D341Med (cell line): ENCODE data around the gene FCMR.
"Not testable (repeated sequence)": the region's sequence is repeated elsewhere in the genome, so short reads cannot be mapped to it uniquely, and the experiment has no call there.

Experiments used
- DNase-seq: peaks from one replicate; pipeline ENCODE4 v3.0.0; 2012; ENCODE audit warnings: low spot score

The FCMR gene

DNA sequence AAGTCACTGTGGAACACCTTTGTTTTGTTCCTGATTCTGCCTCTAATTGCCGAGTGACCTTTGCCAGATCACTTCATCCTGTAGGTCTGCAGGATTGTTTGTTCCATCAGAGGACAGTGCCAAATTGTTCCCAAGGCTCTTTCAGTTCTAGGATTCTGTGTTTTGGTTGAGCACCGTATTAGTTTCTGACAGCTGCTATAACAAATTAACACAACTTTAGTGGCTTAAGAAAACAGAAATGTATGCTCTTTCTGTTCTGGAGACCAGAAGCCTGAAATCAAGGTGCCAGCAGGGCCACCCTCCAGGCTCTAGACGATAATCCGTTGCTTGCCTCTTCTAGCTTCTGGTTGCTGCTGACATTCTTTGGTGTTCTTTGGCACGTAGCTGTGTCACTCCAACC is 27.9 kb upstream of the FCMR start:
- DNase-seq, result no peak

DNA sequence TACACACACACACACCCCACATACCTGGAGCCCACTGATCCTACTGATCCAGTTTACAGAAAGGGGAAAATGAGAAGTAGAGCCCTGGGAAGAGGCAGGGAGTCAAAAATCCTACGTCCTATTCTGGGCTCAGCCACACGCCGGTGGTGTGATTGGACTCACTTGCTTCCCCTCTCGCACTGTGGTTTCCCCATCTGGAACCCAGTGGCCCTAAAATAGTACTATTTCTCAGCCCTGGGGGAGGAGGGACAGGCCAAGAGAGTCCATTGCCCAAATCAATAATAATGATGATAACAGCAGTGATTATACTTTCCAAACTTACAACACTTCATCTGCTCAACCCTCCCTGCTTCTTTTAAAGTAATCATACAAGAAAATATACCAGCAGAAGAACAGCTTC is 27.5 kb upstream of the FCMR start:
- DNase-seq, result no peak

DNA sequence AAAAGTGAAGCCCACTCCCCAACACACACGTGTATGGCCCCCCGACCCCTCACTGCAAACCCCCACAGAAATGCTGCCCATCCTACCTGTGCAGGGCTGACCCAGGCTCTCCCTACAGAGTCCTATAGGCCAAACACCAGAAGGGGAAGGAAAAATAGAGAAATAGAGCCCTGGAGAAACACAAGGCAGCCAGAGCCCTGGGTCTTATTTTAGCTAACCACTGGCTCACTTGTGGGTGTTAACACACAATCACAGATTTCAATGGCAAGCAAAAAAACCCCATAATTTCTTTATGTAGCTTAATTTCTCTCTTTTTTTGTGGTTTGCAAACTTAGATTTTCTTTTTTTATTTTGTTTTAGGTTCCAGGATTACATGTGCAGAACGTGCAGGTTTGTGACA is 25.5 kb upstream of the FCMR start:
- DNase-seq, result no peak

DNA sequence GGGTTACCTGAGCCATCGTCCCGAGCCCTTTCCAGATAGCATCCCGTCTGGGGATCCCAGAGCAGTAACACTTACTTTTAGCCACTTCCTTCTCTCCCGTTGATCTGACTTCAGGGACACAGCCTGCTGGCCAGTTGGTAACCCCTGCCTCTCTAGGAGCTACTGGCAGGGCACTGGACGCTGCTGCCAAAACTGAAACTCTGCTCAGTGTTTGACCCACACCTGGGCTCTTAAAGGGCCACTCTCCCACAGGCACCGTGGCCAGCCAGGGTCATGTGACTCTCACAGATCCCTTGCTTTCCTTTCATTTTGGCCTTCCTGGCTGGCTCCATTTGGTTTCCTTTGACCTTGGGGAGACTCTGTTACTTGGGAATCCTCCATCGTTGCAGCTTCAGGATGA is 24.5 kb upstream of the FCMR start, which contains the start of gene PIGR:
Gene PIGR, minus strand, starts transcription at position 206 of the 400 bp plus-strand sequence. CDS start 5,935 bp downstream, outside the sequence.
- no peak for DNase-seq

DNA sequence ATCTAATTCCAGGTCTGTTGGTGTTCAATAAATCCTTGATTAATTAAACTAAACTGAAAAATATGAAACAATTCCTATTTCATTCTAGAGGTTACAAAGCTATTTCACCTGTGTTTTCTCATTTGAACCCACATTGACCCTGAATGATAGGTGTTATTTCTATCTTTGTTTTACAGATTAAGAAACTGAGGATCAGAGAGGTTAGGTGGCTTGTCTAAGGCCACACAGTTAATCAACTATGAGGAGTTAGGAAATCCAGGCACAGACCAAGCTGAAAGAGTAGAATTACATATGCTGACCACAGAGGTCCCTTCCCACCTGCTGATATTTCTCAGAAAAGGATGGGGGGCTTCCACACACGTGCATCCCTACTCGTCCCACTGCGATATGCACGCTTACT is 24.0 kb upstream of the FCMR start:
- no peak for DNase-seq

DNA sequence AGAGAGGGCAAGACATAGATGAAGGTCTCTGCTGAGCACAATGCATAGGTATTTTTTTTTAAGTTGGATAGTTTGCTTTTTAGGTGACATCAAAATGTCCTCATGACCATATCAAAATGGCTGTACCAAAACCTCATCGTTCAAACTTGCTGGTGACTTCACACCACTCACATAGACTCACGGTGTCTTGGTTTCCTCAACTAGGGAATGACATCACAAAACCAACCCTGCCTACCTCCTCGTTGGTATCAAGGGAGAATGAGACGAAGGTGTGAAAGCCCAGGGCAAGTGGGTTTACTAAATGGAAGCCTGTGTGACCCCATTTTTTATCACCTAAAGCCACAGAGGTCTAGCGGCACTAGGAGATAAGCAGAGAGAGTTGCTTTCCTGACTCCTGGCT is 23.0 kb upstream of the FCMR start:
- no peak for DNase-seq

DNA sequence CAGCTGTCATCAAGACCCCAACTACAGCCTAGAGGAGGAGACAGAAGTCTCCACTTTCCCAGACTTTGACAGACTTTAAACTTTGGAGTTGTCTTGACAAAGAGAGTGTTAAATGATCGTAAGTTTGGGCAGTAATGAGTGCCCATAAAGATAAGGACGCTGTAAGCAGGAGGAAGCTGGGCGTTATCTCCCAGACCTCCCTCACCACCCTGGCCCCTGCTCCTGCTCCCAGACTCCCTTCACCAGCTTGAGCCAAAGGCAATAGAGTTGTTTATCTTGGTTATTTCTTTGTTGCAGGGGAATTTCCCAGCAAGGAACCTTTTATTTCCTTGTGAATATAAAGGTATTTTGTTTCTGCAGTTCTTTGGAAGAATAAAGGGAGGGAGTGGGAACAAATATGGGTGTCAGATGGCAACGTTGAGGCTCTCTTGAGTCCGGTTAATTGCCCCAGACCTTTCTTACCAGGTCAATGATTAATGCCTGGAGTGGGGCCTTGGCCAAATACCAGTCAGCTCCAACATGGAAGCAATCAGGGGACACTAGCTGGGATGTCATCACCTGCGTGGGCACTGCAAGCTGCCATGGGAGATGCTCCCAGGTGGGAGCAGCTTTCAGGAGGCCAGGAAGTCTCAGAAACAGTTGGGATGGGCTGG is 20.2 kb upstream of the FCMR start:
- DNase-seq, result no peak

DNA sequence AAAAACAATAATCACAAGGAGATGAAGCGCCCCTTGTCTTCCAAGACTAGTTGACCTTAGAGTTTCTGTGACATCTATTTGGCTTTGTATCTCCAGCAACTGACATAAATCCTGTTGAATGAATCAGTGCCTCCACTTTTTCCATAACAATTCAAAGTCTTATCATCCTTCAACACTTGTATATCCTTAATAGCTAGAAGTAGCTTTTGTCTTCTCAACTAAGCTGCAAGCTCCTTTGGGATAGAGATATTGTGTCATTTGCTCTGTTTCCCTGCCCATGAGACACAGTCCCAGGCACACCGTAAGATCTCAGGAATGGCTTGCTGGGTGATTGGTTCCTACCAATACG is 18.8 kb upstream of the FCMR start:
- DNase-seq, result no peak

DNA sequence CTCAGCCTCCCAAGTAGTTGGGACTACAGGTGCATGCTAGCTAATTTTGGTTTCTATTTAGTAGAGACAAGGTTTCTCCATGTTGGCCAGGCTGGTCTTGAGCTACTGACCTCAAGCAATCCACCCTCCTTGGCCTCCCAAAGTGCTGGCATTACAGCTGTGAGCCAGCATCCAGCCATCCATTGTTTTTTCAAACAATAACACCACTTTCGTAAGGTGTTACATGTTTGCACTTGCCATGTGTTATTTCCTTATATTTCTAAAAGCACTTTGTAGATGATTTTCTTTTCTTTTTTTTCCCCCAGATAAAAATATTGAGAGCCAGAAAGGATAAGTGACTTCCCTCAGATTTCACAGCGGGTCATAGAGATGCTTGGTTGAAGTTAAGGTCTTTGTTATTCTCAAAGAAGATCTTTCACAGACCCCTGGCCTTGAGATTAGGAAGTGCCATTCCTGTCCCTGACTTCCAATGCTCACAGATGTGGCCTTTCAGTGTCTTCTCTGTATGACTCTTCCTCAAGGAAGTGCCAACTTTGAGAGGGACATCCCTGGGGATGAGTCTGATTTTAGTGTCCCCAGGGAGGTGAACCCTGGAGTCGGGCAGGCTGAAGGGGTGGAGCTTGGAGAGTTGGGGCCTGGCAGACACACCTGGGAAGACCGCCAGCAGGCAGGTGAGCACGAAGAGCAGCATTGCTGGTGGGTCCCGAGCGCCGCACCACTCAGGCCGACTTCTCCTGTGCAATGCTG is 18.3 kb upstream of the FCMR start:
- no peak for DNase-seq

DNA sequence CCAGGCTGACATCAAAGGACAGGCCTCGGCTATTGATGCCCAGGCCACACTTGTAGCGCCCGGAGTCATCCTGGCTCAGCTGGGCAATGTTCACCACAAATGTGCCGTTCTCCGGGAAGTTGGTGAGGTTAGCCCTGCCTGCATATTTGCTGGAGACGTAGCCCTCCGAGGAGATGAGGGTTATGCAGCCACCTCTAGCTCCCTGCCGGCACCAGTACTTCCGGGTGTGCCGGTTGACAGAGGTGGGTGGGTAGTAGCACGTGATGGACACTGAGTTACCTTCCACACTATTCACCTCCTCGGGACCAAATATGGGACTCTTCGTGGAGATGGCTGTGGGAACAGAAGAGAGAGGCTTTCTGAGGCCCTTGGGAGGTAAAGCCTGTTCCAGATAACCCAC is 17.4 kb upstream of the FCMR start:
- no peak for DNase-seq

DNA sequence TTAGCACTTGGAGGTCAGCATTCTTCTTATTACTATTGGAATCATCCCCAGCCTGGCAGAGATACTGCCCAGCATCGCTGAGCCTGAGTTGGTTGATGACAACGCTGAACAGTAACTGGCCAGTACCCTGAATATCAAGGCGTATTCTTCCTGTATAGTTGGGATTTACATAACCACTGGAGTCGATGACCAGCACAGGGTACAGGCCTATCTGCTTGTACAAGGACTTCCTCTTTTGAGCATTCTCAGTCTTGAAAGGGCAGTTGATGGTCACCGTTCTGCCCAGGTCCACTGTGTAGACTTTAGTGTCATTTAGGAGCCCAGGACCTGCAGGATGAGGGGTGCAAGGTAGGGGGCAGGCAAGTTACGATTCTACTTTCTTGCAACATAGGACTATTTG is 15.7 kb upstream of the FCMR start:
- no peak for DNase-seq

DNA sequence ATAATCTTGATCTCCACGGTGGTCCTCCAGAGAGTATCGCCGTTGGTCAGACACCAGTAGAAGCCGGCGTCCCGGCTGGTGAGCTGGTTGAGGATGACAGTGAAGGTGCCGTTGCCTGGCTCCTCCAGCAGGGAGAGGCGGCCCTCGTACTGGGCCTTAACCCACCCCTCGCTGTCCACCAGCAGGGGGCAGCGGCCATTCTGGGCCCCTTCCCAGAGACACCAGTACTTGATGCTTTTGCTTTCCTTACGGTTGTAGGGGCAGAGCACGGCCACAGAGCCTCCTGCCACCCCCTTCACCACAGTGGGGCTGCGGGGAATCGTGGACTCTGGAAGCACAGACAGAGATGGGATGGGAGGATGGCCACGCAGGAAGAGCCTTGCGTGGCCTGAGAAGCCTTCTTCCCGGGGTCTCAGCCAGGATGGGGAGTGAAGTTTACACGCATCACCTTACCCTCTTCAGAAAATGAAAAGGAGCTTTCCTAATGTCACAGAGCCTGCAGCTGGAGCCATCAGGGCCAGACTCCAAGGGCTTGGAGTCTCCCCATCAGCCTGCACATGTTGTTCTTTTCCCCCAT is 13.8 kb upstream of the FCMR start:
- DNase-seq, result peak; percentile 43

DNA sequence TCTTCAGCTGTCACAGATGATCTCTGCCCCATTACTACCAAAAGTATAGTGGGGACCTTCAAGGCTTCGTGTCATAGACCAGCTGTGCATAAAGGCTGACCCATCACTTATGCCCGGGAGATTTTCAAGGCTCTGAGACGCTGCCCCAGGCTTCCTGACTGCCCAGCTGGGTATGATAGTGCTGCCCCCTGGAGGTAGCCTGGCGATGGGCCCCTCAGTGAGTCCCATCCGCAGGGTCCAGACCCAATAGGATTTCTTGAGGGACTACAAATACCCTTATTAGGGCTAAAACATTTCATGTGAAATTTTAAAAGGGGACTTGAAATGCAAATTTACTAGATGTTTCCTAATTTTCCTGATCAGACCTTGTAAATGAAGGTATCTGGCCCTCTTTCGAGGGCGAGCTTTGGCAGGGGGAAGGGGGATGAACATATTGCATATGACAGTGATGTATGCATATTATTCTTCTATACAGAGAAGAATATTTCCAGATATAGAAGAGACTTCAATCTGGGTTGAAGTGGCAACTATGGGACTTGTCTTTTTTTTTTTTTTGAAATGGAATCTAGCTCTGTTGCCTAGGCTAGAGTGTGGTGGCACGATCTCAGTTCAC is 11.7 kb upstream of the FCMR start:
- DNase-seq, result no peak

DNA sequence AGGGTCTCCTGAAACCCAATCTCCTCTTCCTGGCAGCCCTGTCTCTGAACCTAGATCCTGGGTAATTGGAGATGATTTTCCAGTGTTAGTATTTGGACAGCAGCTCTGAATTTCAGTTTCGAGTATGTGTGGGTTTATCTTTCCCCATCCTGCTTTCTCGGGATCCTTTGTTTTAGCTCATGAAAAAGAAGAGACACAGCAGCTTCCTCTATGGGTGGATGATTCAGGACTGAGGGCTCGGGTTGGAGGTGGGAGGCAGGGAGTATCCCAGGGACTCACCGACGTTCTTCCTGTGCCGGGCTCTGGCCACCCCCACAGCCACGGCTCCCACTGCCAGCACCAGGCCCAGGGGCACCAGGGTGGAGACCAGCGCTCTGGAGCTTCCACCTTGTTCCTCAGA is 10.4 kb upstream of the FCMR start:
- no peak for DNase-seq

DNA sequence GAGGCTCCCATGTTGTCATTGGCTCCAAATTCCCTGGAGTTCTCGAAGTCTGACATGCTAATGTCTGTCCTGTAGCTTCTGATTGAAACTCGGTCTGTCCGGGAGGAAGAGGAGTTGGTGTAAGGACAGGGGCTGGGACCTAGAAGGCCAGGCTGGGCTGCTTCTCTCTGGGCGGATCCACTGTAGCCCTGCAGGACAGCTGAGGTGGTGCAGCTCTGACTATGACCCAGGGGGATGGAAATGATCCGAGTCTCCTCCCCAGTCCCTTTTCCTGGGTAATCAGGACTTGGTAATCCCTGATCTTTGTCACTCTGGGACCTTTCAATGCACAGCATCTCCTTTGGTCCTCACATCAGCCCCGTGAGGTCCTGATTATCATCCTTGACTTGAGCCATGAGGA is 10.0 kb upstream of the FCMR start:
- no peak for DNase-seq

DNA sequence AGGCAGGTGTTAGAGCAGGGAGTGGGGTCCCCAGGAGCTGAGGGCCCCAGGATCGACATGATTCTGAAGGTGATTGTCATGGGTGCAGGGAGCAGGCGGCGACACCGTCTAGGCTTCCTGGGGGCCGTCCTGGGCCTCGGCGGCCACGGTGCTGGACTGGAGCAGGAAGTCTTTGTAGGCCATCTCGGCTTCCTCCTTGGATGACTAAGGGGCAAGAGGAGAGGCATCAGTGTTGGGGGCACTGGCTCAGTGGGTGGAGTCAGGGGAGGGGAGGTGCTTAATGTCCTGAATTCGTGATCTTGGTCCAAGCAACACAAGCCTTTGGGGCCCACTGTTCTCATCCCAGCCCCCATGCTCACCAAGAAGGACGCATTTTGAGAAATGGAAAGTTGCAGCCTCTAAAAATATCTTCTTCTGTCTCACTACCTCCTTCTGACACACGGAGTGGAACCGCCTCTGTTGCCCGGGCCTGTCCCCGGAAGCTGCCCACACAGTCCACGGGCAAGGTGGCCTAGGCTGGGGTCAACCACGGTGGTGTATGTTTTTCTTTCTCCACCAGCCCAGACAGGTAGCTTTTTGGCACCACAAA is 8.6 kb upstream of the FCMR start:
- no peak for DNase-seq

DNA sequence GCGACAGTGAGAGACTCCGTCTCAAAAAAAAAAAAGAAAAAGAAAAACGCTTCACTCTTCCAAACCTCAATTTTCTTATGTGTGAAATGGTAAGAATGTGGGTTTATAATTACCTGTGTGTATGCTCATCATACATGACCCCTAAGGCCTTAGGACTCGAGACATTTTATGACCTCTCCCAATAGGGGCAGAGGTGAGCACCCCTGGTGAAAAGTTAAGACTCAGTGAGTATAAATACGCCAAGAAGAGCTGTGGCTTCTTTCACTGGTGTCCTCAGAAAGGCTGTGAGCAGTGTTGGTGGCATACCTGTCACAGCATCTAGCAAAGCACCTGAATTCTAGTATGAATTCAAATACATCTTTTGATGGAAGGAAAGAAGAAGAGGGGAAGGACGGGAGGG is 7.8 kb upstream of the FCMR start:
- no peak for DNase-seq

DNA sequence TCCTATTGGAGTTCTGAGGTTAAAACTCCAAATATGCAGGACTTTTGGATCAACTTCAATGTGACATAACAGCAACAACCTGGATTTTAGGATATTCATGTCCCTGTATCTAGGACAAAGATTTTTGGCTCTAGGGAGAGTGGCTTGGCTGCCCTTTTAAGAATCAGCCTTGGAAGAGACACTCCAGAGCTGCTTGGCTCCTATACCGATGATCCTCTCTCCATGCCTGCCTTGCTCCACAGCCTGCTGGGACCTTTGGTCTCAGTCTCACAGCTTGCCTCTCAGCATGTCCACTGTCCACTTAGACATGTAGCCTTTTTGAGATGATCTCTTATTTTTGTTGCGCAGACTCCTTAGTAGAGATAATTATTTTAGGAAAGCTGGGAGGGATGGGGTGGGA is 4.5 kb upstream of the FCMR start:
- DNase-seq, result no peak

DNA sequence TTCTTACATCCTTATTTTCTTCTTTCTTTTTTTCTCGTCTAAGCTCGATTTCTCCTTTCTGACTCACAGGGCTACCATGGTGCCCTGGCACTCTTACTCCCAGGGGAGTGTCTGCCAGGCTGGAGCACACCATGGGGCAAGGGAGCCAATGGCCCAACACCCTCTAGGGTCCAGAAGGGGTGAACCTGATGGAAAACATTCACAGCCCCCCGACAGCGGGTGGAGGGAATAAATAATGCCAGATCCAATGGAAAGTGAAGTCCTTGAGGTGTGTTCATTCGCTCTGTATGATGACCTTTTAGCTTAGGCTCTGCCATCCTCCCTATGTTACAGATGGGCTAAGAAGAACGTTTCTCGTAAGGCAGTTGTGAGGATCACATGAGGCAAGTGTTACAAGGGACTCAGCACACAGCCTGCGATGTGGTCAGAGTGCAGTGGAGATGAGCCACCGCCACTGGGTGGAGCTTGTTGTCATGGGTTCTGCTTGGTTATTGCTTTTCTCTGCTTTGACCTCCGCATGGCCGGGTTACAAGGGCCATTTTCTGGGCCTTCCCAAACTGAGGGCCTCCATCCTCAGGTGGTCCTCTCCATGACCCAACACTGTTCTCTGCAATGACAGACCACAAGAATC is 3.5 kb upstream of the FCMR start:
- no peak for DNase-seq

DNA sequence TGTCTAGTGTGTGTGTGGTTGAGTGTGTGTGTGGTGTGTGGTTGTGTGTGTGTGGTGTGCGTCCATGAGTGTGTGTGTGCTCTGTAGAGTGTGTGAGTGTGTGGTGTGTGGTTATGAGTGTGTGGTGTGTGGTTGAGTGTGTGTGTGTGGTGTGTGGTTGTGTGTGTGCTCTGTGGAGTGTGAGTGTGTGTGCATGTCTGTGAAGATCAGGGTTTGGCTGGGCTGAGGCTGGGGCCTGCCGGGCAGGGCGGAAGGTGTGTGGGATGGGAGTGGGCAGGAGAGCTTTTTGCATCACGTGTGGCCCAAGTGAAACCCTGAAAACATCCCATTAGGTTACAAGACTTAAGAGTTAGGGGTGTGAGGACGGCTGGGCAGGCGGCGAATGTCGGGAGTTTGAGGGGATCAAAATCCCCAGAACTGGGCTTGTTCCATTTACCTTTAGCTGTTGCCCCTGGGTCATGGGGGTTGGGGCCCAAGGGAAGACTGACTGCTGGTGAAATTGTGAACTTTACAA is 2.9 kb upstream of the FCMR start:
- no peak for DNase-seq

DNA sequence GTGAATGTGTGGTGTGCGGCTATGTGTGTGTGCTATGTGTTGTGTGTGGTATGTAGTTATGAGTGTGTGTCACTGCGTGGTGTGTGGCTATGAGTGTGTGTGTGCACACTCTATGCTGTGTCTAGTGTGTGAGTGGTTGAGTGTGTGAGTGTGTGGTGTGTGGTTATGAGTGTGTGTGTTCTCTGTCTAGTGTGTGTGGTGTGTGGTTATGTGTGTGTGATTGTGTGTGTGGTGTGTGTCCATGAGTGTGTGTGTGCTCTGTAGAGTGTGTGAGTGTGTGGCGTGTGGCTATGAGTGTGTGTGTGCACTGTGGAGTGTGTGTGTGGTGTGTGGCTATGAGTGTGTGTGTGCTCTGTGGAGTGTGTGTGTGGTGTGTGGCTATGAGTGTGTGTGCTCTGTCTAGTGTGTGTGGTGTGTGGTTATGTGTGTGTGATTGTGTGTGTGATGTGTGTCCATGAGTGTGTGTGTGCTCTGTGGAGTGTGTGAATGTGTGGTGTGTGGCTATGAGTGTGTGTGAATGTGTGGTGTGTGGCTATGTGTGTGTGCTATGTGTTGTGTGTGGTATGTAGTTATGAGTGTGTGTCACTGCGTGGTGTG is 2.3 kb upstream of the FCMR start:
- not testable (repeated sequence) for DNase-seq
